ENCODE results near the gene LRG1. TPM values are rescaled to one million over a fixed set of nuclear protein-coding genes. Genes with fewer than 3 reads are reported as not detected.
A peak's percentile ranks its signal among the peaks of the same experiment; 100 is the strongest.

The LRG1 gene
- total RNA-seq, 1 experiment from 2014 or later: 0.81 TPM

- no peak for TF ChIP-seq ATF6 (CRISPR knock-in tag; IDR thresholded peaks at IDR 0.05)
These were observed 45.7 kb downstream of the LRG1 start (continued) for GRCh38 chr19:4493929-4494690.

GRCh38 chr19:4493104-4493928, 46.5 kb downstream of the LRG1 start:
- DNase-seq (ENCODE audit: low spot score) (no peak), ATAC-seq (no peak)
- TF ChIP-seq NFE2L1 (CRISPR knock-in tag; IDR thresholded peaks at IDR 0.05) (0 out of 2 replicates have a peak, but pooled peaks have one; percentile 8), GTF2I (CRISPR knock-in tag; conservative IDR thresholded peaks at IDR 0.05) (no peak)
- ChIA-PET CTCF (no interaction called here), POLR2A (no interaction called here)
- peaks cover 20% of the 10 kb centered on the region for H3K36me3 Mint-ChIP-seq
- H3K27ac Mint-ChIP-seq: no peak overlapping the region
- H3K27me3 Mint-ChIP-seq (ENCODE audit: low read depth): no peaks in the 10 kb centered on the region
- no peaks in the 10 kb centered on the region for H3K9me3 Mint-ChIP-seq
- H3K4me1 Mint-ChIP-seq: no peaks in the 10 kb centered on the region
- no peak overlapping the region for H3K4me3 Mint-ChIP-seq

GRCh38 chr19:4492337-4493103, 47.3 kb downstream of the LRG1 start:
- Mint-ChIP-seq H3K4me3 (no peak overlapping the region), H3K36me3 (peaks cover 21% of the 10 kb centered on the region), H3K27ac (no peak overlapping the region), H3K27me3 (ENCODE audit: low read depth) (no peaks in the 10 kb centered on the region), H3K9me3 (no peaks in the 10 kb centered on the region), H3K4me1 (no peaks in the 10 kb centered on the region)
- ATAC-seq (no peak), DNase-seq (ENCODE audit: low spot score) (no peak)
- POLR2A ChIA-PET: no interaction called here
- TF ChIP-seq NFE2L1 (CRISPR knock-in tag; IDR thresholded peaks at IDR 0.05) (peak; percentile 24; the same call in 1 of the 2 replicates), TEAD4 (CRISPR knock-in tag; IDR thresholded peaks at IDR 0.05) (no peak)
- CTCF ChIA-PET: no interaction called here

- H3K9me3 Mint-ChIP-seq: no peaks in the 10 kb centered on the region
- POLR2A ChIA-PET: no interaction called here
- no peaks in the 10 kb centered on the region for H3K4me1 Mint-ChIP-seq
- no peak overlapping the region for H3K27ac Mint-ChIP-seq
- H3K27me3 Mint-ChIP-seq (ENCODE audit: low read depth): no peaks in the 10 kb centered on the region
- H3K4me3 Mint-ChIP-seq: no peak overlapping the region
- TF ChIP-seq ZSCAN18 (CRISPR knock-in tag; IDR thresholded peaks at IDR 0.05) (no peak), ZMAT4 (CRISPR knock-in tag; IDR thresholded peaks at IDR 0.05) (no peak), USF1 (CRISPR knock-in tag; IDR thresholded peaks at IDR 0.05) (no peak), NR2C2 (CRISPR knock-in tag; IDR thresholded peaks at IDR 0.05) (no peak), USF2 (CRISPR knock-in tag; IDR thresholded peaks at IDR 0.05) (no peak), GRHL2 (CRISPR knock-in tag; IDR thresholded peaks at IDR 0.05; ENCODE audit: insufficient replicate concordance, severe bottlenecking) (no peak), TP53 (CRISPR knock-in tag; IDR thresholded peaks at IDR 0.05) (no peak), KAT7 (CRISPR knock-in tag; IDR thresholded peaks at IDR 0.05; ENCODE audit: borderline replicate concordance) (no peak), IRF1 (CRISPR knock-in tag; IDR thresholded peaks at IDR 0.05) (no peak)
- no peak for ATAC-seq
- H3K36me3 Mint-ChIP-seq: peaks cover 28% of the 10 kb centered on the region
- DNase-seq (ENCODE audit: low spot score): no peak
- CTCF ChIA-PET: no interaction called here
These were observed 48.4 kb downstream of the LRG1 start for GRCh38 chr19:4491446-4491845.

All from WTC11 (cell line).